Raji (cell line): ENCODE measurements around the gene SLC16A6.

Experiments used
- POLR2A ChIP-seq: IDR thresholded peaks from 2 replicates; pipeline ENCODE4 v1.6.1; 2011; ENCODE audit warnings: low read depth, low read length, control low read depth; ENCODE audit not compliant: insufficient read depth

The SLC16A6 gene

DNA sequence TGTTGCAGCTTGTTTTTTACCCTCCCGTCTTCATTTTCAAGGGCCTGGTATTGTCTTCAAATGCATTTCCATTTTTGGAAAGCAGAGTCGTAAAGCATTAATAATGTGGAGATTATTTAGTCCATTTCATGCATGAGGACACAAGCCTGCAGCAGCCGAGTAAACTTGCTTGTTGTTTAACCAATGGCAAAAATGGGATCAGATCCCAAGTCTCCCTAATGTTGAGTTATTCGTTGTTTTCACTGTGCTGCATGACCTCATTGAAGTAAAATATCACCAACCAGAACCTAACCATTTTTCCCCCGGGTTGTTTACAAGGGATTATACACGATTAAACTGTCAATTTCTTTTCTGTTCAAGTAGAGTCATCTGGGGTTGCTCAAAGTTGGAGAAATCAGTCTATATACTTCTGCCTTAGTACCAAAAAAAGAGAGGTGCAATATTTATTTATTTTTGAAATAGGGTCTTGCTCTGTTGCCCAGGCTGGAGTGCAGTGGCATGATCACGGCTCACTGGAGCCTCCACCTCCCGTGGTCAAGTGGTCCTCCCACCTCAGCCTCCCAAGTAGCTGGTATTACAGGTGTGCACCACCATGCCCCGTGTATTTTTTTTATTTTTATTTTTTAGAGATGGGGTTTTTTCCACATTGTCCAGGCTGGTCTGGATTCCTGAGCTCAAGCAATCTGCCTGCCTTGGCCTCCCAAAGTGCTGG, 30.7 kb downstream of the SLC16A6 start:
- TF ChIP-seq POLR2A = no peak

- peak; percentile 33; the same call in 1 of the 2 replicates for TF ChIP-seq POLR2A
Observed at GRCh38 chr17:68258890-68259647, 31.9 kb downstream of the SLC16A6 start.

- TF ChIP-seq POLR2A = no peak
Observed at GRCh38 chr17:68257934-68258333, 33.0 kb downstream of the SLC16A6 start.

- no peak for TF ChIP-seq POLR2A
Observed at GRCh38 chr17:68255731-68256538, 35.0 kb downstream of the SLC16A6 start.

GRCh38 chr17:68255151-68255550, 35.8 kb downstream of the SLC16A6 start:
- TF ChIP-seq POLR2A = no peak

DNA sequence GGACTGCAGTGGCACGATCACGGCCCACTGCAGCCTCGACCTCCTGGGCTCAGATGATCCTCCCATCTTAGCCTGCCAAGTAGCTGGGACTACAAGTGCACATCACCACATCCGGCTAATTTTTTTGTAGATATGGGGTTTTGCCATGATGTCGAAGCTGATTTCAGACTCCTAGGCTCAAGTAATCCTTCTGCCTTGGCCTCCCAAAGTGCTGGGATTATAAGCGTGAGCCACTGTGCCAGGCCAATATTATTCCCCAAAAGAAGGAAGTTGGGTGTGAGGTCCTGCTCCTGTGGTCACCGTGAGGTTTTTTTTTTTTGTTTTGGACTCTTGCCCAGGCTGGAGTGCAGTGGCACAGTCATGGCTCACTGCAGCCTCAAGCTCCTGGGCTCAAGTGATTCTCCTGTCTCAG, 41.6 kb downstream of the SLC16A6 start:
- no peak for TF ChIP-seq POLR2A

DNA sequence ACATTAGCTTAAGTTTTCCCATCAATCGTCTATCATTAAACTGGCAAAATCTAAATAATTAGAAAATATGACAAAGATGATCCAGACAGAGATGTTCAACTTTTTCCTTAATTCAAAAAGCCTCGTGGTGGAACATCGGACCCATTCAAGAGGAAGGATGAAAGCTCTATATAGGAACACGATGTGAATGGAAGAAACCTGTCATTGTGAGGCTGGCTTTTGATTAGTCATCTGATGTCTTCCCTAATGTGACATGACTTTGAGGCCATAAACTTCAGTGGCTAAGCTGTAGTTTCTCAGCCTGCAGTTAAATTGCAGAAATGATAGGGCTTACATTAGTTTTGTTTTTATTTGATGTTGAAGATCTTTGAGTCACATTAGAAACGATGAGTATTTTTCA, 42.0 kb downstream of the SLC16A6 start:
- no peak for TF ChIP-seq POLR2A

GRCh38 chr17:68248199-68248825, 42.6 kb downstream of the SLC16A6 start:
- no peak for TF ChIP-seq POLR2A

DNA sequence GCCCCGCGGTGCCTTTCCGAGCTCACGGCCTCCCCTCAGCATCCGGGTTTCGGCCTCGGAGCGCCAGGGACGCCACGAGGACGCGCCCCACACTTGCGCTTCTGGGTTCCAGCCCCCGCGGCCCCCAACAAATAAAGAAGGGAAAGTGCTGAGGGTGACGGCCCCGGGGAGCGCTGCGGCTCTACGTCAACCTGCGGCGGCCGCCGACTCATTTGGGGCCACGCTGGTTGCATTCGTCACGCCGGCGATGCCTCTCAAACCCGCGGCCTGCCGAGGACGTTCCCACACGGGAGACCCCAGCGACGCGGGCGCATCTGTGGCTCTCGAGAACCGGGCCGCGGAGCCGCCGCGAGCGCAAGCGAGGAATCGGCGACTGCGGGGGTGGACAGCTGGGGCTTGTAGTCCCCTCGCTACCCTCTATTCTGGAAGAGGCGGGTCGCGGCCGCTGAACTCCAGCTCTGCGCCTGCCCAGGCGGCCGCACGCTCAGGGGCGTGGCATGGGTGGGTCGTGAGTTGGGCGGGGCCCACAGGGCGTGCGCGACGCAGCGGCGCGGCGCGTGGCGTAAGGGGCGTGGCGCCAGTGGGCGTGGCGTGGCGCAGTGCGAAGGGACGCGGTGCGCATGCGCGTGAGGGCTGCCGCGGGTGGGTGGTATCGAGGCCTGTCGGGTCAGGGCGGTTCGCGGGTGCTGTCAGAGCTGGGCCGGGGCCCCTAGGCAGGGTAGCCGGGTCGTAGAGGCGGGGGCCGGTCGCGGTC, 43.3 kb downstream of the SLC16A6 start, which contains the start of gene AMZ2:
TSS of gene AMZ2 (plus strand) at position 599 of the 754 bp plus-strand sequence. CDS start 2,145 bp downstream, outside the sequence.
- peak; percentile 95 for TF ChIP-seq POLR2A

DNA sequence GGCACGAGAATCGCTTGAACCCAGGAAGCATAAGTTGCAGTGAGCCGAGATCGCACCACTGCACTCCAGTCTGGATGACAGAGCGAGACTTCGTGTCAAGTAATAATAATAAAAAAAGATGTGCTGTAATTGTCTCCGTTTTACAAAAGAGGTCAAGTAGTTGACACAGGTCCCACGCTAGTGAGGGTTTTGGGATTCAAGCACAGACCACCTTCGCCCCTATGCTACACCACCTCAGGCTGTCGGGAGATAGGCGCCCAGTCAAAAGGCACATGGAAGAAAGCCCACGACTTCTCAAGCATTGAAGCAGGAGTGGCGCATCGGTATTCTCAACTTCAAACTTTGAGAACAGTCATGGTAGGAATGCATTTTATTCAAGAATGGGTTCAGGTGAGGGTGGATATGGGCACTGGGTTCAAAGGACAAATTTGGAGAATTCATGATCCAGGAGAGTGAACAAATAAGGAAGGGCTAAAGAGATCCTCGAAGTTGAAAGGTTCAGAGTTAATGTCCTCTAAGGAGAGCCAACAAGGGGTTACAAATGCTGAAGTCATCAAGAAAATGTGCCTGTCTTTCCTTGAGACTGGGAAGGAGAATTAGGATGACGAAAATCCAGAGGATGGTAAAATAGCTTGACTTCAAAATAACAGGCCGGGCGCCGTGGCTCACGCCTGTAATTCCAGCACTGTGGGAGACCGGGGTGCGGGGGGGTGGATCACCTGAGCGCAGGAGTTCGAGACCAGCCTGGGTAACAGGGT, 44.5 kb downstream of the SLC16A6 start:
- peak; percentile 35; the same call in 1 of the 2 replicates for TF ChIP-seq POLR2A

- TF ChIP-seq POLR2A = no peak
Observed at GRCh38 chr17:68239632-68240366, 51.1 kb downstream of the SLC16A6 start.

- peak; percentile 50; the same call in 1 of the 2 replicates for TF ChIP-seq POLR2A
Observed at GRCh38 chr17:68238871-68239253, 52.1 kb downstream of the SLC16A6 start.
